ENCODE data around the gene KCNC4. TPM values are rescaled to one million over a fixed set of nuclear protein-coding genes. Genes with fewer than 3 reads are reported as not detected.

KCNC4 gene
- total and polyA plus RNA-seq, 2 of the 13 experiments (the other 11 are each of a cell fraction or from before 2014, with no cell fraction given): 0.24 to 0.66 TPM

DNA sequence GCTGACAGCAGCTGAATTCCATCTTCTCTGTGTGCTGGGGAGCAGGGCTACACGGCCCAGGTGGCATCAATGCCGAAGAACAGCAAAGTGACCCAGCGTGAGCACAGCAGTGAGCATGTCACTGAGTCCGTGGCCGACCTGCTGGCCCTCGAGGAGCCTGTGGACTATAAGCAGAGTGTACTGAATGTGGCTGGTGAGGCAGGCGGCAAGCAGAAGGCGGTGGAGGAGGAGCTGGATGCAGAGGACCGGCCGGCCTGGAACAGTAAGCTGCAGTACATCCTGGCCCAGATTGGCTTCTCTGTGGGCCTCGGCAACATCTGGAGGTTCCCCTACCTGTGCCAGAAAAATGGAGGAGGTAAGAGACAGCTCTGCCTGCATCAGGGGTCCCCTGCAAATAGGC, 43.3 kb upstream of the KCNC4 start:
- no peak overlapping the region for H3K9ac ChIP-seq (ENCODE audit: insufficient read depth, low read depth, low read length)
- no peak for ATAC-seq
- no TSS peak for BruUV-seq (replicated peaks)
- H4K20me1 ChIP-seq (ENCODE audit: insufficient read depth, low read length): no peaks in the 10 kb centered on the region
- H3K27ac ChIP-seq (ENCODE audit: extremely low read length, insufficient read depth, low read length): no peak overlapping the region
- TF ChIP-seq ZNF292 (CRISPR knock-in tag; IDR thresholded peaks at IDR 0.05; ENCODE audit: borderline replicate concordance, low read depth) (no peak), ZNF543 (CRISPR knock-in tag; IDR thresholded peaks at IDR 0.05) (no peak), ZFP90 (CRISPR knock-in tag; IDR thresholded peaks at IDR 0.05; ENCODE audit: borderline replicate concordance) (no peak), RBM39 (IDR thresholded peaks at IDR 0.05; ENCODE audit: low read depth, low read length, poor library complexity, severe bottlenecking) (no peak), ZNF326 (CRISPR knock-in tag; IDR thresholded peaks at IDR 0.05; ENCODE audit: borderline replicate concordance) (no peak), STAG1 (CRISPR knock-in tag; IDR thresholded peaks at IDR 0.05) (no peak), ZNF256 (CRISPR knock-in tag; conservative IDR thresholded peaks at IDR 0.05) (no peak), ZBTB38 (CRISPR knock-in tag; IDR thresholded peaks at IDR 0.05) (no peak), WIZ (CRISPR knock-in tag; IDR thresholded peaks at IDR 0.05) (no peak), HOXA3 (CRISPR knock-in tag; IDR thresholded peaks at IDR 0.05) (no peak), ZNF468 (CRISPR knock-in tag; IDR thresholded peaks at IDR 0.05) (no peak), TCF12 (IDR thresholded peaks at IDR 0.05) (no peak), TCF12 (CRISPR knock-in tag; IDR thresholded peaks at IDR 0.05) (no peak), CC2D1A (CRISPR knock-in tag; IDR thresholded peaks at IDR 0.05) (no peak)
- 0% methylated on average over 5 of the region's 11 CpGs for WGBS (ENCODE audit: low lambda C conversion rate)
- H3K4me1 ChIP-seq (ENCODE audit: insufficient read depth, low read length): no peaks in the 10 kb centered on the region
- H3K4me3 ChIP-seq (replicated peaks in 1 of 3; ENCODE audit: insufficient read depth in 1 of 3, low read depth in 2 of 3, low read length in 3 of 3): no peak overlapping the region
- ChIA-PET CTCF (ENCODE audit: low intra/inter-chr PET ratio, low total read pairs) (no interaction called here), POLR2A (no interaction called here)
- H2AFZ ChIP-seq (ENCODE audit: low read length): no peak overlapping the region
- peaks cover 7 to 63% of the 10 kb centered on the region in 2 experiments for H3K27me3 ChIP-seq (ENCODE audit: control insufficient read depth in 1 of 2, insufficient read depth in 2 of 2, low read length in 2 of 2)
- H3K36me3 ChIP-seq (replicated peaks in 1 of 2; ENCODE audit: control insufficient read depth in 1 of 2, insufficient read depth in 2 of 2, low read length in 2 of 2): no peaks in the 10 kb centered on the region
- no peaks in the 10 kb centered on the region for H3K79me2 ChIP-seq (ENCODE audit: insufficient read depth, low read length)
- H3K9me3 ChIP-seq (ENCODE audit: low read length): no peaks in the 10 kb centered on the region
- no peak overlapping the region for H3K4me2 ChIP-seq (ENCODE audit: low read depth, low read length)
- no peak for FAIRE-seq
- in situ Hi-C loops (cut with HindIII; ENCODE audit: extremely low pct_ligation_motif_present, low pct_unique_long_range_greater_than_20kb): no loop called here
- intact Hi-C loops (cut with micrococcal nuclease; ENCODE audit: unreplicated experiment): no loop called here
- no peak for DNase-seq (ENCODE audit: low spot score)
